ENCODE measurements around the gene RNF149.
A peak's percentile ranks its signal among the peaks of the same experiment; 100 is the strongest.
"Not testable (repeated sequence)": the region's sequence is repeated elsewhere in the genome, so short reads cannot be mapped to it uniquely, and the experiment has no call there.

Gene RNF149

DNA sequence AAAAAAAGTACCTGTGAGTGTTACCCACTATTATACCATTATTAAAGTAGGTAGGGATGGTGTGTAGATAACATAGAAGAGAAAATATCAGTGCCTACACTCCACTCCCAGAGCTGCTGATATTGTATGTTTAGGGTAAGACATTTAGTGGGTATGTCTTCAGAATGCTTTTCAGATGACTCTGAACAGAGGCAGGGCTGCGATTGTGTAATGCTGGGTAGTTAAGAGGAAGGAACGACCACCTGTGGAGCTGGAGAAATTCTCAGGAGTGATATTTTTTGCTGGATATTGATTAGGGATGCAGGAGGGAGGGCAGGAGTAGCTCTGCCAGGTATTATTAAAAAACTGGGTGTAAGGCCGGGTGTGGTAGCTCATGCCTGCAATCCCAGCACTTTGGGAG, 53.0 kb downstream of the RNF149 start:
- DNase-seq (ENCODE audit: low read depth) = no peak

- DNase-seq (ENCODE audit: low read depth) = no peak
Observed at GRCh38 chr2:101253703-101254450, 54.6 kb downstream of the RNF149 start.

GRCh38 chr2:101253013-101253702, 55.3 kb downstream of the RNF149 start:
- peak; percentile 61 for DNase-seq (ENCODE audit: low read depth)

DNA sequence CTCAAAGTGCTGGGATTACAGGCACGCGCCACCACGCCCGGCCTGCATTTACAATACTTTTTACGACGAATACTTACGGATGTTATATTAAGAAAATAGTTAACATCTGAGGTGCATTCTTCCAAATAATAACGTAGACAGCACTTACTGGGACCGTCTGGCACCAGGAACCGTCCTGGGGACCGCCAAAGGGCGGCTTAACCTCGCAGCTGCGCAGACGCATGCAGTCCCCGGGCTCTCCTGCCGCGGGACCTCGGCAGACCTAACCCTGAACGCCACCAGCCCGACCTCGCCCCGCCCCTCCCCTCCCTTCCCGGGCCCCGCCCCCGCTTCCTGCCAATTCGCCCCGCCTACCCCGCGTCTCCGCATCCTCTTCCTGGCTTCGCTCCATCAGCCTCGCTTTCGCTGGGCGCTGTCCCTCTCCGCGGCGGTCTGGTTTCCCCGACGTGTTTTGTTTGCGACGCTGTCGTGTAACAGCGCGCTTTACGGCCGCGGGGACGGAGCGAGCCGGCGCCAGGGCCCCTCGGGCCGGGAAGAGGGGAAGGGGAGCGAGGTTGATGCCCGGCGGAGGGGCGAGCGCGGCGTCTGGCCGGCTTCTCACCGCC, 56.0 kb downstream of the RNF149 start, which contains the start of gene CNOT11:
CNOT11 (plus strand) TSS at position 479 of the 605 bp plus-strand sequence; CDS start at position 558, 79 bp downstream.
- DNase-seq (ENCODE audit: low read depth) = peak; percentile 97

DNA sequence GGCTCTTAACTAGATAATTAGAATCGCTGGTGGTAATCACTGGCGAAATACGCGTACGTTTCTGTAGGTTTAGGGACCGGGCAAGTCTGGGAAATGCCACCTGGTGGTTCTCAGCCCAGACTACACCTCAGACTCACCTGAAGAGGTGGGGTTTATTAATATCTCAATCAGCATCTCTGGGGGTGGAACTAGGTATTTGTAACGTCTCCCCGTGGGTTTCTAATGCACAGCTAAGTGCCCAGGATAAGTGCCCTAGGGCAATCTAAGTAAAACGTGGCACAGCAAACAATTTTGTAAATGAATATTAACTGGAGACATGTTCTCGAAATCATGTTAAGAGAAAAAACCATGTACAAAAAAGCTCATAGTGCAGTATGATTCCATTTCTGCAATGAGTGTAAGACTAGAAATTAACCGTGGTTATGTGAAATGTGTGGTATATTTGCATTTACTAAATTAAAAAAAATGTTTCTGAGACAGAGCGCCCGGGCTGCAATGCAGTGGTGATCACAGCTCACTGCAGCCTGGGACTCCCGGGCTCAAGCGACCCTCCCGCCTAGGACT, 56.6 kb downstream of the RNF149 start:
- DNase-seq (ENCODE audit: low read depth) = no peak

DNA sequence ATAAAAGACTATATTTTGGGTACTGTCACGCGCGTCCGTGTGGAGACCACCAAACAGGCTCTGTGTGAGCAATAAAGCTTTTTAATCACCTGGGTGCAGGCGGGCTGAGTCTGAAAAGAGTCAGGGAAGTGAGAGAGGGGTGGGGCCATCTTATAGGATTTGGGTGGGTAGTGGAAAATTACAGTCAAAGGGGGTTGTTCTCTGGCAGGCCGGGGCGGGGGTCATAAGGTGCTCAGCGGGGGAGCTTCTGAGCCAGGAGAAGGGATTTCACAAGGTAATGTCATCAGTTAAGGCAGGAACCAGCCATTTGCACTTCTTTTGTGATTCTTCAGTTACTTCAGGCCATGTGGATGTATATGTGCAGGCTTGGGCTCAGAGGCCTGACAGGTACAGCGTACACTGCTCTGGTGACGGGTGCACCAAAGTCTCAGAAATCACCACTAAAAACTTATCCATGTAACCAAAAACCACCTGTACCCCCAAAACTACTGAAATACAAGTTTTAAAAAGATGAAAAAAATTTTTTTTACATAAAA, 57.2 kb downstream of the RNF149 start:
- DNase-seq (ENCODE audit: low read depth) = not testable (repeated sequence)

DNA sequence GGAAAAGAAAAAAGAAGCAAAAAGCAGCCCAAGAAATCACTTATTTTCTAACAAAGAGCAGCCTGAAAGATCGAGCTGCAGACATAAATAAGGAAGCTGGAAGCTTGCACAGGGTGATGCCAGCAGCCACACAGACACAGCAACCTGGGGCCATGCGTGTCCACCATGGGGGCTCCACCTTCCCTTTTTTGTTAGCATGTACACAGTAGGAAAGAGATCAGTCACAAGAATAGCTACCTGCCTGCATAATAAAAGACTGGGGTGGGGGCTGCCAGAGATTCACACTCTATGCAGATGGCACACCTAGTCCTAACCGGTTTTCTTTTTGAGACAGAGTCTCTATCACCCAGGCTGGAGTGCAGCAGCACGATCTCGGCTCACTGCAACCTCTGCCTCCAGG, 58.7 kb downstream of the RNF149 start:
- DNase-seq (ENCODE audit: low read depth) = no peak

DNA sequence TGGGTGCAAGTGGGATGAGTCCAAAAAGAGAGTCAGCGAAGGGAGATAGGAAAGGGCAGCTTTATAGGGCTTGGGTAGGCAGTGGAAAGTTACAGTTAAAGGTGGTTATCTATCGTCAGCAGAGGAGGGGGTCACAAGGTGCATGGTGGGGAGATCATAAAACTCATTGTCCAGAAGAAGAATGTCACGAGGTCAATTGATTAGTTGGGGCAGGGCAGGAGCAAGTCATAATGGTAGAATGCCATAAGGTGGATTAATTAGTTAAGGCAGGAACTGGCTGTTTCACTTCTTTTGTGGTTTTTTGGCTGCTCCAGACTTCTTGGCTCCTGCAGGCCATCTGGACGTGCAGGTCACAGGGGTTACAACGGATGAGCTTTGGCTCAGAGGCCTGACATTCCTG, 59.7 kb downstream of the RNF149 start:
- DNase-seq (ENCODE audit: low read depth) = not testable (repeated sequence)

GRCh38 chr2:101245468-101245867, 63.0 kb downstream of the RNF149 start:
- DNase-seq (ENCODE audit: low read depth) = not testable (repeated sequence)

DNA sequence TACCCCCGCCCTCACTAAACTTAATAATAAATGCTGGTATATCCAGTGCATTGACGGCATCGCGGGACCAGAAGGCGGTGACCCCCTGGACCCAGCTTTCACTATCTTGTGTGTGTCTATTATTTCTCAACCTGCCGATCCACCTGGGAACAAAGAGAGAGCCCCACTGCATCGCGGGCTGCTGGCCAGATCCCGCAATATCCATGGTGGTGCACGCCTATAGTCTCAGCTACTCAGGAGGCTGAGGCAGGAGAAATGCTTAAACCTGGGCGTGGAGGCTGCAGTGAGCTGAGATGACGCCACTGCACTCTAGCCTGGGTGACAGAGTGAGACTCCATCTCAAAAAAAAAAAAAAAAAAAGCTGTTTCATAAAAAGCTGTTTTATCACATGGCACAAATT, 63.6 kb downstream of the RNF149 start:
- not testable (repeated sequence) for DNase-seq (ENCODE audit: low read depth)

DNA sequence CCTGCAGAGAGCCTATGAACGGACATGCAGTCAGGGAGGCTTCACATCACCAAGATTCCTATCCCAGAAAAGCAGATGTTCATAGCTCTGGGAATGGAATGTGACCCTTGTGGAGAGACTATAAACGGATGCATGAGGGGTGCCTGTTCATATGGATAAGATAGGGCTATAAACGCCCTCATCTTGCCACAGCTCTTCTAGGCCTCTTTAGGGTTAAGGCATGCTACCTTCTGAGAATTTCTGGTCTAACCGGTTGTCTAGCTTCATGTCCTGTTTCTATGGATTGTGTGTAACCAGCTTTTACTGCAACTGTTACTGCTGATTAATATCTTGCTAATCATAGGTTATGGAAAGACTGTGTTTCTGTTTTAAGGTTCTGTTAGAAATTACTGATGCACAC, 64.1 kb downstream of the RNF149 start:
- not testable (repeated sequence) for DNase-seq (ENCODE audit: low read depth)

GRCh38 chr2:101241158-101241557, 67.3 kb downstream of the RNF149 start:
- no peak for DNase-seq (ENCODE audit: low read depth)

DNA sequence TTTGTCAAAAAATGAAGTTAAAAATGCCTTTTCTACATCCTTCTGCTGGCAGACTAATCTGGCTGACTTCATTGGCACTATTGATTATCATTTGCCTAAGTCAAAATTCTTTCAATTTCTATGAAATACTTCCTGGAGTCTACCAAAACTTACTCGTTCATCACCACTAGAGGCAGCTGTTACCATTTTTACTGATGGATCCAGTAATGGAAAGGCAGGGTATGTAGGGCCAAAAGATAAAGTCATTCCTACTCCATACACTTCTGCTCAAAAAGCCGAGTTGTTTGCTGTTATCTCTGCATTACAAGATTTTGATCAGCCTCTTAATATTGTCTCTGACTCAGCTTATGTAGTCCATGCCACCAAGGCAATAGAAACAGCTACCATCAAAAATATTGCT, 67.8 kb downstream of the RNF149 start:
- DNase-seq (ENCODE audit: low read depth) = not testable (repeated sequence)

DNA sequence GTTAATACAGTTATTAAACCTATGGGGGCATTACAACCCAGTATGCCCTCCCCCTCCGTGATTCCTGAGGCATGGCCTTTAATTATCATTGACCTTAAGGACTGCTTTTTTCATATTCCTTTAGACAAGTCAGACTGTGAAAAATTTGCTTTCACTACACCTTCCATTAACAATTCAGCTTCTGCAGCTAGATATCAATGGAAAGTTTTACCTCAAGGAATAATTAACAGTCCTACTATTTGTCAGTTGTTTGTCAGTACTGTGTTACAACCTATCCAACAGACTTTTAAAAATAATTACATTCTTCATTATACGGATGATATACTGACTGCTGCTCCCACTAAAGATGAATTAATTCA, 68.8 kb downstream of the RNF149 start:
- not testable (repeated sequence) for DNase-seq (ENCODE audit: low read depth)

GRCh38 chr2:101238930-101239759, 69.4 kb downstream of the RNF149 start:
- no peak for DNase-seq (ENCODE audit: low read depth)

- not testable (repeated sequence) for DNase-seq (ENCODE audit: low read depth)
Observed at GRCh38 chr2:101237944-101238343, 70.6 kb downstream of the RNF149 start.

GRCh38 chr2:101235956-101236355, 72.5 kb downstream of the RNF149 start:
- not testable (repeated sequence) for DNase-seq (ENCODE audit: low read depth)

- DNase-seq (ENCODE audit: low read depth) = no peak
Observed at GRCh38 chr2:101234169-101234938, 74.1 kb downstream of the RNF149 start.

- no peak for DNase-seq (ENCODE audit: low read depth)
Observed at GRCh38 chr2:101232770-101233169, 75.7 kb downstream of the RNF149 start.

GRCh38 chr2:101231937-101232730, 76.4 kb downstream of the RNF149 start:
- DNase-seq (ENCODE audit: low read depth) = no peak

Data from stimulated activated CD8-positive, alpha-beta memory T cell treated with anti-CD3 and anti-CD28 coated beads, Interleukin-4, amount 100 ng/mL, for 24 hours (primary cell).